Measurements from ENCODE around the gene ERLIN1. TPM values are rescaled to one million over a fixed set of nuclear protein-coding genes. Genes with fewer than 3 reads are reported as not detected.

ERLIN1 gene
- total RNA-seq, 1 experiment from 2014 or later = 79.8 TPM

DNA sequence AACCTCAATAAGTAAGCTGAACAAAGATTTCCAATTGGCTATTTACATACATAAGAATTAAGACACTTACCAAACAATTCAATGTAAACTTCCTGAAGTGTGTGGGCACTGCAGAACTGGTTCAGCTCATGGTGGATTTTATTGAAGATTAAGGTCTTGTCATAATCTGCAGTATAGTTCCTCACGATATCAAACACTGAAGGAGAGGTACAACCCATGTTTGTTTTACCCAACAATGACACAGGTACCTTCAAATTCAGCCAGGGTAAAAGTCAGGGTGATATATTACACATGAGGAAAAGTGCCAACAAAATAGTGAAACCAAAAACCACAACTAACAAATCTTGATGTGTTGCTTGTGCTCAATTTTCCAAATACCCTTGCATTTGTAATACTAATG is 10.0 kb downstream of the ERLIN1 start:
- DNase-seq (ENCODE audit: low read depth, low spot score) (no peak), ATAC-seq (no peak)
- in situ Hi-C loops (cut with HindIII; ENCODE audit: low pct_unique_long_range_greater_than_20kb, low sequenced_read_pairs) = no loop called here
- Histone ChIP-seq H3K36me3 (ENCODE audit: control insufficient read depth, insufficient read depth, low read length) (peaks cover 74% of the 10 kb centered on the region), H3K9me3 (ENCODE audit: control insufficient read depth, insufficient read depth, low read depth, low read length) (no peaks in the 10 kb centered on the region), H3K4me3 (ENCODE audit: low read depth in 2 of 2, low read length in 2 of 2) (no peak overlapping the region), H3K27me3 (ENCODE audit: control insufficient read depth, insufficient read depth, low read length) (no peaks in the 10 kb centered on the region), H3K4me1 (ENCODE audit: control insufficient read depth, insufficient read depth, low read length) (0 out of 2 replicates have a peak, but pooled peaks cover 3% of the 10 kb centered on the region), H3K27ac (ENCODE audit: low read length) (no peak overlapping the region)
- POLR2A ChIA-PET = no interaction called here
- TF ChIP-seq, protein P1, sequence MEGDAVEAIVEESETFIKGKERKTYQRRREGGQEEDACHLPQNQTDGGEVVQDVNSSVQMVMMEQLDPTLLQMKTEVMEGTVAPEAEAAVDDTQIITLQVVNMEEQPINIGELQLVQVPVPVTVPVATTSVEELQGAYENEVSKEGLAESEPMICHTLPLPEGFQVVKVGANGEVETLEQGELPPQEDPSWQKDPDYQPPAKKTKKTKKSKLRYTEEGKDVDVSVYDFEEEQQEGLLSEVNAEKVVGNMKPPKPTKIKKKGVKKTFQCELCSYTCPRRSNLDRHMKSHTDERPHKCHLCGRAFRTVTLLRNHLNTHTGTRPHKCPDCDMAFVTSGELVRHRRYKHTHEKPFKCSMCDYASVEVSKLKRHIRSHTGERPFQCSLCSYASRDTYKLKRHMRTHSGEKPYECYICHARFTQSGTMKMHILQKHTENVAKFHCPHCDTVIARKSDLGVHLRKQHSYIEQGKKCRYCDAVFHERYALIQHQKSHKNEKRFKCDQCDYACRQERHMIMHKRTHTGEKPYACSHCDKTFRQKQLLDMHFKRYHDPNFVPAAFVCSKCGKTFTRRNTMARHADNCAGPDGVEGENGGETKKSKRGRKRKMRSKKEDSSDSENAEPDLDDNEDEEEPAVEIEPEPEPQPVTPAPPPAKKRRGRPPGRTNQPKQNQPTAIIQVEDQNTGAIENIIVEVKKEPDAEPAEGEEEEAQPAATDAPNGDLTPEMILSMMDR (IDR thresholded peaks at IDR 0.05) = no peak
- TF ChIP-seq TCF7L2 (IDR thresholded peaks at IDR 0.05; ENCODE audit: low read depth, low read length) = no peak
- TF ChIP-seq, protein P2, sequence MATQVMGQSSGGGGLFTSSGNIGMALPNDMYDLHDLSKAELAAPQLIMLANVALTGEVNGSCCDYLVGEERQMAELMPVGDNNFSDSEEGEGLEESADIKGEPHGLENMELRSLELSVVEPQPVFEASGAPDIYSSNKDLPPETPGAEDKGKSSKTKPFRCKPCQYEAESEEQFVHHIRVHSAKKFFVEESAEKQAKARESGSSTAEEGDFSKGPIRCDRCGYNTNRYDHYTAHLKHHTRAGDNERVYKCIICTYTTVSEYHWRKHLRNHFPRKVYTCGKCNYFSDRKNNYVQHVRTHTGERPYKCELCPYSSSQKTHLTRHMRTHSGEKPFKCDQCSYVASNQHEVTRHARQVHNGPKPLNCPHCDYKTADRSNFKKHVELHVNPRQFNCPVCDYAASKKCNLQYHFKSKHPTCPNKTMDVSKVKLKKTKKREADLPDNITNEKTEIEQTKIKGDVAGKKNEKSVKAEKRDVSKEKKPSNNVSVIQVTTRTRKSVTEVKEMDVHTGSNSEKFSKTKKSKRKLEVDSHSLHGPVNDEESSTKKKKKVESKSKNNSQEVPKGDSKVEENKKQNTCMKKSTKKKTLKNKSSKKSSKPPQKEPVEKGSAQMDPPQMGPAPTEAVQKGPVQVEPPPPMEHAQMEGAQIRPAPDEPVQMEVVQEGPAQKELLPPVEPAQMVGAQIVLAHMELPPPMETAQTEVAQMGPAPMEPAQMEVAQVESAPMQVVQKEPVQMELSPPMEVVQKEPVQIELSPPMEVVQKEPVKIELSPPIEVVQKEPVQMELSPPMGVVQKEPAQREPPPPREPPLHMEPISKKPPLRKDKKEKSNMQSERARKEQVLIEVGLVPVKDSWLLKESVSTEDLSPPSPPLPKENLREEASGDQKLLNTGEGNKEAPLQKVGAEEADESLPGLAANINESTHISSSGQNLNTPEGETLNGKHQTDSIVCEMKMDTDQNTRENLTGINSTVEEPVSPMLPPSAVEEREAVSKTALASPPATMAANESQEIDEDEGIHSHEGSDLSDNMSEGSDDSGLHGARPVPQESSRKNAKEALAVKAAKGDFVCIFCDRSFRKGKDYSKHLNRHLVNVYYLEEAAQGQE (IDR thresholded peaks at IDR 0.05; ENCODE audit: insufficient read depth in 1 of 2, low read depth in 2 of 2, low read length in 1 of 2) = no peak
- TF ChIP-seq POLR2AphosphoS5 (IDR thresholded peaks at IDR 0.05; ENCODE audit: low read depth, low read length) = no peak
- no peak for TF ChIP-seq SIN3A (IDR thresholded peaks at IDR 0.05; ENCODE audit: borderline replicate concordance, insufficient read depth, low read depth, low read length)
- no TSS peak for BruUV-seq (replicated peaks)
- CTCF ChIA-PET = no interaction called here
- intact Hi-C loops (cut with micrococcal nuclease; ENCODE audit: unreplicated experiment) = no loop called here

DNA sequence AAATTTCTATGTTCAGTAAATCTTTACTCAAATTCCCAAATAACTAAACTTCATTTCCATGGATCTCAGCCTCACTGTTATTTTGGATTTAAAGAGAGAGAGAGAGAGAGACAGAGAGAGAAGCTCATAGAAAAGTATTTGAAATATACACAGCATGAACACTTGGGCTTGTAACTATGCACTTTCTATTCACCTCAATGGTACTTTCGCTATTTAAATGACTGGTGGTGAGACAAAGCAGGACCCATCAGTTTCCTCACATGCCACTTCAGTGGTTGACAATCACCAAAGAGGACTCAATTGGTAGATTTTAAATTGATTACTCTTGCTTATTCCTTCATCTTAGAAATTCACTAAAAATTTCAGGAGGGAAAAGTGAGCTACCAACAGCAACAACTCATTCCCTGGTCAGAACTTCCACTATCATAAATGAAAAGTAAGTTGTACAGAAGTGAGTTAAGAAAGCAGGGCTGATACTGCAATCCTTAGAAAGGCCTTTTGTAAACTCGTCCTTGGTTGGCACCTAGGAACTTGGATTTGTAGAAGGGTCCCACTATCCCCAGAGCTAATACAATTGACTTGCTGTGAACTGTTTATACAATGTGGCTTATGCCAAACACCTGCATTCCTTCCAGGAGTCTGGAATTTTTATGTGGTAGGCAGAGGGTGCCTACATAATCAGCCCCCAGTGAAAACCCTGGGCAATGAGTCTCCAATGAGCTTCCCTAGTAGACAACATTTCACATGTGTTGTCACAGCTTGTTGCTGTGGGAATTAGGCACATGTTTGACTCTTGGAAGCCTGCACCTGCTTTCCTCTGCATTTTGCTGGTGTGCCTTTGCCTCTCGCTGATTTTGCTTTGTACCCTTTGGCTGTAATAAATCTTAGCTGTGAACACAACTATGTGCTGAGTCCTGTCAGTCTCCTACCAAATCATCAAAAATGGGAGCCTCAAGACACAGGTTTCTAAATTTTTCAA is 10.8 kb downstream of the ERLIN1 start:
- DNase-seq (ENCODE audit: low read depth, low spot score) (no peak), ATAC-seq (no peak)
- Histone ChIP-seq H3K4me3 (ENCODE audit: low read depth in 2 of 2, low read length in 2 of 2) (no peak overlapping the region), H3K27me3 (ENCODE audit: control insufficient read depth, insufficient read depth, low read length) (no peaks in the 10 kb centered on the region), H3K27ac (ENCODE audit: low read length) (no peak overlapping the region), H3K4me1 (ENCODE audit: control insufficient read depth, insufficient read depth, low read length) (0 out of 2 replicates have a peak, but pooled peaks cover 3% of the 10 kb centered on the region), H3K36me3 (ENCODE audit: control insufficient read depth, insufficient read depth, low read length) (peaks cover 73% of the 10 kb centered on the region), H3K9me3 (ENCODE audit: control insufficient read depth, insufficient read depth, low read depth, low read length) (no peaks in the 10 kb centered on the region)
- TF ChIP-seq, protein P2 (IDR thresholded peaks at IDR 0.05; ENCODE audit: insufficient read depth in 1 of 2, low read depth in 2 of 2, low read length in 1 of 2) = no peak
- TF ChIP-seq SIN3A (IDR thresholded peaks at IDR 0.05; ENCODE audit: borderline replicate concordance, insufficient read depth, low read depth, low read length) = no peak
- TF ChIP-seq, protein P1 (IDR thresholded peaks at IDR 0.05) = no peak
- TF ChIP-seq TCF7L2 (IDR thresholded peaks at IDR 0.05; ENCODE audit: low read depth, low read length) = no peak
- no peak for TF ChIP-seq POLR2AphosphoS5 (IDR thresholded peaks at IDR 0.05; ENCODE audit: low read depth, low read length)
- in situ Hi-C loops (cut with HindIII; ENCODE audit: low pct_unique_long_range_greater_than_20kb, low sequenced_read_pairs) = no loop called here
- CTCF ChIA-PET = no interaction called here
- intact Hi-C loops (cut with micrococcal nuclease; ENCODE audit: unreplicated experiment) = no loop called here
- no TSS peak for BruUV-seq (replicated peaks)
- POLR2A ChIA-PET = no interaction called here
